ENCODE results near the gene DPH2. TPM values are rescaled to one million over a fixed set of nuclear protein-coding genes. Genes with fewer than 3 reads are reported as not detected.

DPH2 gene
- total and polyA plus RNA-seq, 8 donors = 6.4 to 93.2 (median 13.8) TPM

- Histone ChIP-seq H3K4me1 (peaks cover 19 to 50% (median 25%) of the 10 kb centered on the region in 4 donors), H3K27me3 (no peaks in the 10 kb centered on the region), H3K27ac (no peak overlapping the region), H3K4me3 (no peak overlapping the region), H3K36me3 (peaks cover 6 to 29% (median 24%) of the 10 kb centered on the region in 4 donors), H3K9me3 (no peaks in the 10 kb centered on the region)
- DNase-seq = no peak
- WGBS, 5 donors = 85 to 91% (median 88%) methylated on average over 4 of the region's 4 CpGs
- TF ChIP-seq POLR2A (IDR thresholded peaks at IDR 0.05) (no peak), EP300 (IDR thresholded peaks at IDR 0.05) (no peak), POLR2AphosphoS5 (IDR thresholded peaks at IDR 0.05) (no peak), CTCF (IDR thresholded peaks at IDR 0.05) (no peak)
- intact Hi-C loops (cut with DNase I; ENCODE audit: low total_unique reads) = no loop called here
These were observed 18.5 kb upstream of the DPH2 start for GRCh38 chr1:43951021-43951985.

- peak in 1 of 2 donors; percentile 66 for DNase-seq
- Histone ChIP-seq H3K27ac (peak overlapping the region in 1 of 5 donors; percentile 18), H3K4me1 (peaks cover 11 to 42% (median 17%) of the 10 kb centered on the region in 4 donors), H3K27me3 (no peaks in the 10 kb centered on the region), H3K36me3 (peaks cover 9 to 44% (median 39%) of the 10 kb centered on the region in 4 donors), H3K9me3 (no peaks in the 10 kb centered on the region), H3K4me3 (no peak overlapping the region)
- 68 to 81% (median 74%) methylated on average over 8 of the region's 8 CpGs for WGBS, 5 donors
- intact Hi-C loops (cut with DNase I; ENCODE audit: low total_unique reads) = no loop called here
- TF ChIP-seq EP300 (IDR thresholded peaks at IDR 0.05) = no peak
- TF ChIP-seq POLR2AphosphoS5 (IDR thresholded peaks at IDR 0.05) = no peak
- TF ChIP-seq CTCF (IDR thresholded peaks at IDR 0.05) = no peak
- no peak for TF ChIP-seq POLR2A (IDR thresholded peaks at IDR 0.05)
These were observed 17.0 kb upstream of the DPH2 start for GRCh38 chr1:43952731-43953346.

- no peak for TF ChIP-seq EP300 (IDR thresholded peaks at IDR 0.05)
- TF ChIP-seq POLR2A (IDR thresholded peaks at IDR 0.05) = no peak
- TF ChIP-seq CTCF (IDR thresholded peaks at IDR 0.05) = no peak
- TF ChIP-seq POLR2AphosphoS5 (IDR thresholded peaks at IDR 0.05) = no peak
- peaks cover 13 to 49% (median 44%) of the 10 kb centered on the region in 4 donors for H3K36me3 ChIP-seq
- H3K9me3 ChIP-seq = no peaks in the 10 kb centered on the region
- no peak overlapping the region for H3K4me3 ChIP-seq
- no peaks in the 10 kb centered on the region for H3K27me3 ChIP-seq
- peak overlapping the region in 1 of 5 donors; percentile 18 for H3K27ac ChIP-seq
- H3K4me1 ChIP-seq = peaks cover 6 to 37% (median 12%) of the 10 kb centered on the region in 4 donors
- DNase-seq = no peak
- intact Hi-C loops (cut with DNase I; ENCODE audit: low total_unique reads) = no loop called here
- 71 to 85% (median 77%) methylated on average over 3 of the region's 3 CpGs for WGBS, 5 donors
These were observed 16.4 kb upstream of the DPH2 start for GRCh38 chr1:43953361-43953760.

- Histone ChIP-seq H3K4me1 (peaks cover 0 to 30% (median 5%) of the 10 kb centered on the region in 4 donors), H3K9me3 (no peaks in the 10 kb centered on the region), H3K4me3 (no peak overlapping the region), H3K36me3 (peaks cover 17 to 56% (median 51%) of the 10 kb centered on the region in 4 donors), H3K27ac (no peak overlapping the region), H3K27me3 (no peaks in the 10 kb centered on the region)
- intact Hi-C loops (cut with DNase I; ENCODE audit: low total_unique reads) = no loop called here
- WGBS, 5 donors = 94 to 97% (median 95%) methylated on average over 3 to 5 of the region's 5 CpGs
- no peak for DNase-seq
- no peak for TF ChIP-seq POLR2AphosphoS5 (IDR thresholded peaks at IDR 0.05)
- TF ChIP-seq CTCF (IDR thresholded peaks at IDR 0.05) = no peak
- TF ChIP-seq EP300 (IDR thresholded peaks at IDR 0.05) = no peak
- no peak for TF ChIP-seq POLR2A (IDR thresholded peaks at IDR 0.05)
These were observed 15.8 kb upstream of the DPH2 start for GRCh38 chr1:43954036-43954435.
